Naive B cell (primary cell): ENCODE data around the gene CEBPE. TPM values are rescaled to one million over a fixed set of nuclear protein-coding genes. Genes with fewer than 3 reads are reported as not detected.
"Not testable (repeated sequence)": the region's sequence is repeated elsewhere in the genome, so short reads cannot be mapped to it uniquely, and the experiment has no call there.

ENCODE experiments used
- ATAC-seq, 2 donors: fragments of 150-1000 bp; cut with Tn5 transposase; 2 replicates each; pipeline ENCODE4 v1.10.0; 2021; ENCODE audit warnings: low read depth in 2 of 2, mild to moderate bottlenecking in 2 of 2, moderate library complexity in 2 of 2
- DNase-seq: peaks from one replicate; pipeline ENCODE4 v3.0.0; 2022
- H3K27ac Mint-ChIP-seq, 6 donors: one replicate each; pipeline ENCODE4 v1.8.0; 2020 to 2022; ENCODE audit warnings: mild to moderate bottlenecking in 6 of 6, mixed read lengths in 6 of 6, moderate library complexity in 5 of 6, inconsistent platforms in 2 of 6
- H3K27me3 Mint-ChIP-seq, 3 donors: one replicate each; pipeline ENCODE4 v1.8.0; 2021 to 2022; ENCODE audit warnings: mixed read lengths in 3 of 3, mild to moderate bottlenecking in 1 of 3
- H3K36me3 Mint-ChIP-seq, 2 donors: one replicate each; pipeline ENCODE4 v1.8.0; 2020 to 2022; ENCODE audit warnings: mixed read lengths in 2 of 2, inconsistent platforms in 1 of 2, mild to moderate bottlenecking in 1 of 2
- H3K4me1 Mint-ChIP-seq, 3 donors: one replicate each; pipeline ENCODE4 v1.8.0; 2020 to 2022; ENCODE audit warnings: mixed read lengths in 3 of 3, inconsistent platforms in 1 of 3, mild to moderate bottlenecking in 1 of 3, moderate library complexity in 1 of 3
- H3K4me3 Mint-ChIP-seq, 8 donors: one replicate each; pipeline ENCODE4 v1.8.0; 2020 to 2022; ENCODE audit warnings: mild to moderate bottlenecking in 8 of 8, mixed read lengths in 8 of 8, moderate library complexity in 8 of 8, inconsistent platforms in 2 of 8
- H3K9me3 Mint-ChIP-seq, 7 donors: one replicate each; pipeline ENCODE4 v1.8.0; 2020 to 2022; ENCODE audit warnings: mixed read lengths in 7 of 7, mild to moderate bottlenecking in 5 of 7, inconsistent platforms in 2 of 7, moderate library complexity in 1 of 7
- polyA plus RNA-seq, 6 donors: library from polyadenylated mRNA; unstranded; fragments of 300-500 nt; fragmentation: Illumina TruSeq; gene quantifications; one replicate each; pipeline ENCODE4 v1.2.3, GENCODE V29; 2021; ENCODE audit warnings: low read depth in 6 of 6

Gene CEBPE
- polyA plus RNA-seq, 6 donors from 2014 or later = 0.32 to 0.61 (median 0.44) TPM; not detected in 2

- no peak overlapping the region for H3K27ac Mint-ChIP-seq
- H3K4me3 Mint-ChIP-seq = no peak overlapping the region
- peaks cover 13 to 21% (median 18%) of the 10 kb centered on the region in 3 donors for H3K27me3 Mint-ChIP-seq
- no peaks in the 10 kb centered on the region for H3K9me3 Mint-ChIP-seq
- DNase-seq (no peak), ATAC-seq (no peak)
- H3K36me3 Mint-ChIP-seq = no peaks in the 10 kb centered on the region
- H3K4me1 Mint-ChIP-seq = peaks cover 3% of the 10 kb centered on the region in 3 donors
These were observed 5.5 kb downstream of the CEBPE start for GRCh38 chr14:23113431-23114119.

DNA sequence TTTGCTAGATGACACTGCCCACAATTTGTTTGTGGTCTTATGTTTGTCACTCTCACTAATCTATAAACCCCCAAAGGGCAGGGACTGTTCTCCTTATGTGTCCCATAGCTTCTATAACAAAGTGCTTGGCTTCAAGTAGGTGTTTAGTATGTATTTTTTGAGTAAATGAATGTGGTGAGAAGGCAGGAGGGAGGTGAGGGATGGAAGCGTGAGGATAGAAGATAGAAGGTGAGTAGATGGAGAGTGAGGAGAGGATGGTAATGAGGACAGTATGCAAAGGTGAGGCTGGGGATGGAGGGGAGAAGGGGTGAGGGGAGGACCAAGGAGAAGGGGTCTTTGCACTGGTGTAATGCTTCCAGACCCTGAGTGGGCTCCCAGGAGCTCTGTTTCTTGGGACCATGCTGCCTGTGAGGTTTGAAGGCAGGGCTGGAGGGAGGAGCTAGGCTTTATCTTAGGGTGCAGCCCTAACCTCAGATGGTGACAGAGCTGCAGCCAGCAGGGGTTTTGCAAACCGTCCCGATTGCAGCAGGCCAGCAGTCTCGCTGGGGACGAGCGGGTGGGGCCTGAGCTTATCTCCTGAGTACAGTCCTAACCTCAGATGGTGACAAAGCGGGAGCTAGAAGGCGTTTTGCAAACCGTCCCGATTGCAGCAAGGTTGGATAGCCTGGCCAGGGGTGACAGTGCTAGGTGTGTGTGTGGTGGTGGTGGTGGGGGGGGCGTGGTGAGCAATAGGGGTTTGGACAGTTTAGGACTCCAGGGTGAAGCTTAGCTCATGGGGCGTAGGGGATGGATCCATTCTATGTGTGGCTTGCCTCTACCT, 6.5 kb downstream of the CEBPE start:
- ATAC-seq (no peak), DNase-seq (no peak)
- H3K9me3 Mint-ChIP-seq = no peaks in the 10 kb centered on the region
- H3K27ac Mint-ChIP-seq = peak overlapping the region in 1 of 6 donors; percentile 38
- H3K4me1 Mint-ChIP-seq = no peaks in the 10 kb centered on the region
- H3K36me3 Mint-ChIP-seq = no peaks in the 10 kb centered on the region
- peak overlapping the region in 1 of 8 donors; percentile 2 for H3K4me3 Mint-ChIP-seq
- H3K27me3 Mint-ChIP-seq = peaks cover 13 to 21% (median 18%) of the 10 kb centered on the region in 3 donors

- no peak overlapping the region for H3K4me3 Mint-ChIP-seq
- H3K36me3 Mint-ChIP-seq = no peaks in the 10 kb centered on the region
- peaks cover 6 to 17% (median 17%) of the 10 kb centered on the region in 3 donors for H3K27me3 Mint-ChIP-seq
- DNase-seq = no peak
- no peak overlapping the region for H3K27ac Mint-ChIP-seq
- peaks cover 0 to 11% (median 4%) of the 10 kb centered on the region in 3 donors for H3K4me1 Mint-ChIP-seq
- no peak for ATAC-seq
- H3K9me3 Mint-ChIP-seq = no peaks in the 10 kb centered on the region
These were observed 8.3 kb downstream of the CEBPE start for GRCh38 chr14:23110579-23111365.

DNA sequence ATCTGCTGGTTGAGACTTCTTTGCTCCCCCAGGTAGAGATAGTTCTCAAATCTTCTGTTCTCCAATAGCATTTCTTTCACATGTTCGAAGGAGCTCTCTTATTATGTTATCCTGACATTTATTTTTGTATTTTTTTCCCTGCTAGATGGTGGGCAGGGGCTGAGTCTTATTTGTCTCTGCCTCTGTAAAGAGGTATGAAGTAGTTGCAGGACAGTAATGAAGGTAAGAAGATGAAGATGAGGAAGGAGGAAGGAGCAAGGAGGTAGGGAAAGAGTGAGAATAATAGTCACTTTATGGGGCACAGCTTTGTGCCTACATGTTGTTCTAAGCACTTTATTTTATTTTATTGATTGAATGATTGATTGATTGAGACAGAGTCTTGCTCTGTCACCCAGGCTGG, 9.3 kb downstream of the CEBPE start:
- Mint-ChIP-seq H3K9me3 (no peaks in the 10 kb centered on the region), H3K4me1 (peaks cover 0 to 18% (median 7%) of the 10 kb centered on the region in 3 donors), H3K27ac (no peak overlapping the region), H3K36me3 (no peaks in the 10 kb centered on the region), H3K4me3 (no peak overlapping the region), H3K27me3 (peaks cover 6 to 9% (median 8%) of the 10 kb centered on the region in 3 donors)
- no peak for DNase-seq
- no peak for ATAC-seq

- ATAC-seq = not testable (repeated sequence)
These were observed 10.9 kb downstream of the CEBPE start for GRCh38 chr14:23108169-23108568.

DNA sequence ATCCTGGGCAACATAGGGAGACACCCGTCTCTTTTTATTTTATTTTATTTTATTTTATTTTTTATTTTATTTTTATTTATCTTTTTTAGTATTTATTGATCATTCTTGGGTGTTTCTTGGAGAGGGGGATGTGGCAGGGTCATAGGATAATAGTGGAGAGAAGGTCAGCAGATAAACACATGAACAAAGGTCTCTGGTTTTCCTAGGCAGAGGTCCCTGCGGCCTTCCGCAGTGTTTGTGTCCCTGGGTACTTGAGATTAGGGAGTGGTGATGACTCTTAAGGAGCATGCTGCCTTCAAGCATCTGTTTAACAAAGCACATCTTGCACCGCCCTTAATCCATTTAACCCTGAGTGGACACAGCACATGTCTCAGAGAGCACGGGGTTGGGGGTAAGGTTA, 11.4 kb downstream of the CEBPE start:
- ATAC-seq, DNase-seq, H3K36me3 Mint-ChIP-seq, H3K4me3 Mint-ChIP-seq, H3K27me3 Mint-ChIP-seq, H3K9me3 Mint-ChIP-seq, H3K27ac Mint-ChIP-seq: not testable (repeated sequence)
- H3K4me1 Mint-ChIP-seq = peaks cover 0 to 19% (median 12%) of the 10 kb centered on the region in 3 donors

More at GRCh38 chr14:23108169-23108568, 10.9 kb downstream of the CEBPE start:
- H3K9me3 Mint-ChIP-seq, H3K4me3 Mint-ChIP-seq, H3K27me3 Mint-ChIP-seq, DNase-seq, H3K27ac Mint-ChIP-seq, H3K36me3 Mint-ChIP-seq: not testable (repeated sequence)
- peaks cover 0 to 19% (median 9%) of the 10 kb centered on the region in 3 donors for H3K4me1 Mint-ChIP-seq

DNA sequence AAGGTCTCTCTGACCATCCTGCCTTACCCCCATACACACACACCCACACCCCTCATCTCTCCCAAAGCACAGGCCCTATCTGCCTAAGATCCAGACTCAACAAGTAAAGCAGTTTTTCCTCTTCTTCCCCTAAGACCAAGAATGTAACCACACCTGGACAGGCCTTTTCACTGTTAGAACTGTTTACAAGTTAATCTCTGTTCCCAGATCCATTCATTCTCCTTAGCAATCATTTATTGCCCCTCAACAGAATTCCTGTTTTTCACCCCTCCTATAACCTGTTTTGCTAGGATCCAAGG, 12.4 kb downstream of the CEBPE start:
- no peaks in the 10 kb centered on the region for H3K36me3 Mint-ChIP-seq
- DNase-seq (no peak), ATAC-seq (no peak)
- no peak overlapping the region for H3K4me3 Mint-ChIP-seq
- peaks cover 0 to 19% (median 12%) of the 10 kb centered on the region in 3 donors for H3K4me1 Mint-ChIP-seq
- H3K9me3 Mint-ChIP-seq = no peaks in the 10 kb centered on the region
- H3K27me3 Mint-ChIP-seq = no peaks in the 10 kb centered on the region
- H3K27ac Mint-ChIP-seq = peak overlapping the region in 1 of 6 donors; percentile 43

DNA sequence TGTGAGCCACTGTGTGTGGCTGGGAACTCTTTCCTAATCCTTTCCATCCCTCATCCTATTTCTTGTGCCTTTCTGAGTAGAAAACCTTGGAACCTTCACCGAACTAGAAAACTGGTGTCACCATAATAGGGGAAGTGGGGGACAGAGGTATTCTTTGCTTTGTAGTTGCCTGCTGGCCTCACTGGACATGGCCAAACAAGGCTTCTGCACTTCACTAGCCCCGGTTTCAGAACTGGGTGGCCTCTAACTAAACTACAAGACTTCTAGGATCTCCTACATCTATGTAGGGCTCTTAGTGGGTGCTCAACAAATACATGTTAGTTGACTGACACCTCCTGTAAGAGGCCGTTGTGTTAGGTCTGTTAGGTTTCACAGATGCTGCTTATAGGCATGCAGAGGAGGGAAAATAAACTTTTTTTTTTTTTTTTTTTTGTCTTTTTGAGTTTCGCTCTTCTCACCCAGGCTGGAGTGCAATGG, 13.7 kb downstream of the CEBPE start:
- Mint-ChIP-seq H3K4me3 (peak overlapping the region in 1 of 8 donors; percentile 41), H3K27me3 (no peaks in the 10 kb centered on the region), H3K4me1 (peaks cover 1 to 19% (median 12%) of the 10 kb centered on the region in 3 donors), H3K36me3 (no peaks in the 10 kb centered on the region), H3K27ac (peak overlapping the region in 2 of 6 donors; percentile 59 to 62), H3K9me3 (no peaks in the 10 kb centered on the region)
- no peak for ATAC-seq
- no peak for DNase-seq

DNA sequence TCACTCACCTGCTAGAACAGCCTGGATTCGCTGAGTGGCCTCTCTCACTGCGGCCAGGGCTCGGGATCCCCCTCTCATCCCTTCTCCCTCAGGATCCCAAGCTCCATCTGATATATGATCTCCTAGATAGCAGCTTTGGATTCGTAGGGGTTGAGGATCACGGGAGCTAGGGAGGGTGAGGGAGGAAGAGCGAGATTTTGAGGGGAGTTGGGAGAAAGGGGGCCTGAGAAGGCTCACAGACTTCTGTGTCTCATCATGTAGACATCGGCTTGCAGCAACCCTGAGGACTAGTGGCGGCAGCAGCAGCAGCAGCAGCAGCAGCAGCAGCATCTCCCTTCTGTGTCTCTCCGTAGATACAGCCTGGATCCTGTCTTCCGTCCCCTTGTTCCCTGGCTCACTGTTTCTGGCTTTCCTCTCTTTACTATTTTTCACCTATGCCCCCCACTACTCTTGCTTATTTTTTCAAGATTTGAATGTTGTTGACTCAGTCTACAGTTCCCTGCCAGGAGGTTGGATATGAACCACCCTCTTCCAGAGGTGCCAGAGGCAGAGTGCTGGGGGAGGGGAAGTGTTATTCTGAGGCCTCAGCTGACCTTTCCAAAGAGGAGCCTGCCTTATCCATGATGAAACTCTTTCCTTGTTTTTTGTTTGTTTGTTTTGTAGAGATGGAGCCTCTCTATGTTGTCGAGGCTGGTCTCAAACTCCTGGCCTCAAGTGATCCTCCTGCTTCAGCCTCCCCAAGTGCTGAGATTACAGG, 14.3 kb downstream of the CEBPE start, which contains the start of gene CIROP:
Gene CIROP (minus strand): TSS at position 399 of the 757 bp plus-strand sequence. CDS start 69 bp downstream, at position 330.
- Mint-ChIP-seq H3K9me3 (no peaks in the 10 kb centered on the region), H3K27ac (peak within 1 kb of the TSS in 3 of 6 donors; percentile 12 to 62 (median 59)), H3K4me3 (peak within 1 kb of the TSS in 3 of 8 donors; percentile 30 to 68 (median 41)), H3K27me3 (no peaks in the 10 kb centered on the region), H3K36me3 (no peaks in the 10 kb centered on the region), H3K4me1 (peaks cover 6 to 22% (median 12%) of the 10 kb centered on the region in 3 donors)
- no peak for DNase-seq
- no peak for ATAC-seq

DNA sequence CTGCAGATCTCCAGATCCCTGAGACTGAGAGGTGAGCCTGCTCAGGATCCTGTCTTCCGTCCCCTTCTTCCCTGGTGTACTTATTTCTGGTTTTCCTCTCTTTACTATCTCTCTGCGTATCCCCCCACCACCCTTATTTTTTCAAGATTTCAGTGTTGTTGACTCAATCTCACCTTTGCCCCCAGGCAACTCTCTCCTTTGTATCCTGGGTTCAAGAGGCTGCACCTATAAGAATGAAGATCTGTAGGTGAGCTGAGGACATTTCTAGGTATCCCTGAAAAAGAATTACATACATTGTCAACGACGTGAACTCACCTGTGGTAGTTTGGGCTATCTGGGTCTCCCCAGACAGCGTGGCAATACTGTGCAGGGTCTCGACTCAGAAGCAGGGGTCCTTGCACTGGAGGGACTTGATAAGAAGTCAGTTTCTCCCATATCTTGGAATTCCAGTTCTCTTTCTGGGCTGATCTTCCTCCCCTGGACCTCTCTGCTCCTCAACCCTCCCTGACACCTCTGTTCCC, 14.9 kb downstream of the CEBPE start:
- H3K9me3 Mint-ChIP-seq = no peaks in the 10 kb centered on the region
- H3K27ac Mint-ChIP-seq = peak overlapping the region in 2 of 6 donors; percentile 12 to 44
- H3K36me3 Mint-ChIP-seq = no peaks in the 10 kb centered on the region
- DNase-seq (no peak), ATAC-seq (no peak)
- no peaks in the 10 kb centered on the region for H3K27me3 Mint-ChIP-seq
- no peak overlapping the region for H3K4me3 Mint-ChIP-seq
- H3K4me1 Mint-ChIP-seq = peaks cover 10 to 24% (median 12%) of the 10 kb centered on the region in 3 donors

DNA sequence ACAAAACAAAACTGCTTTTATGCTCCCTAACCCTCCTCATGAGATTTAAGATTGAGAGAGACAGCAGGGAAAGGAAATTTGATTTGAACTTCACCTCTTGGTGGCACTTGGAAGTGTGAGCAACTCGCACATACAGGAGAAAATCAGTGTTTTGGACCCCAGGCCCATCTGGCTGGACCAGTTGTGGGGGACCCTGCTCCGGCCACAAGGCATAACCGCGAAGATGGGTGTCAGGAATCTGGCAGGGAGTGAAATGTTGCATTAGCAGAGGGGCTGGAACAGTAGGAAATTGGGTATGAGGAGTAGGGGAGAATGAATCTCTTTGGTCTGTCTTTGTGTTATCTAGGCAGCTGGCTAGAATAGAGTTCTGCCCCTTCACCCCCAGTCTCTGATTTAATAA, 15.5 kb downstream of the CEBPE start:
- Mint-ChIP-seq H3K27ac (no peak overlapping the region), H3K36me3 (no peaks in the 10 kb centered on the region)

DNA sequence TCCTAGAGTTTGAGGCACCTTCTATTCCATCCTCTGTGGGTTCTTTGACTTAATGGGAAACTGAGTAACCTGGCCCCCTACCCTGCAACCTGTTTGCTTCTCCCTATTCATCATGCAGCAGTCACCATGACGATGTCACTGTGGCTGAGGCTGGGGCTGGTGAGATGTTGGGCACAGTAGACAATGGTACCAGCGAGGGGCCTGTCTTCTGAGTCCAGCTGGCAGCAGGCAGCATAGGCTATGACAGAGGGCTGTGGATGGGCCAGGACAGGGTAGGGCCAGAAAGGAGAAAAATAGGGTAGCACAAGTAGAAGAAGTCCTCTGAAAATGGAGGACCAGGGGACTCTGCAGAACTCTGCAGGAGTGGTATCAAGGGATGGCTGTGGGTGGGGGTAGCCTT, 16.3 kb downstream of the CEBPE start:
- Mint-ChIP-seq H3K27me3 (no peaks in the 10 kb centered on the region), H3K9me3 (no peaks in the 10 kb centered on the region), H3K4me1 (peaks cover 10 to 25% (median 12%) of the 10 kb centered on the region in 3 donors), H3K36me3 (no peaks in the 10 kb centered on the region), H3K4me3 (no peak overlapping the region), H3K27ac (no peak overlapping the region)
- no peak for DNase-seq
- no peak for ATAC-seq

More for the DNA sequence above, 15.5 kb downstream of the CEBPE start:
- Mint-ChIP-seq H3K27me3 (no peaks in the 10 kb centered on the region), H3K4me3 (no peak overlapping the region), H3K4me1 (peaks cover 10 to 24% (median 12%) of the 10 kb centered on the region in 3 donors), H3K9me3 (no peaks in the 10 kb centered on the region)
- DNase-seq (no peak), ATAC-seq (no peak)
